ENCODE results near the gene TNK1.

The TNK1 gene

DNA sequence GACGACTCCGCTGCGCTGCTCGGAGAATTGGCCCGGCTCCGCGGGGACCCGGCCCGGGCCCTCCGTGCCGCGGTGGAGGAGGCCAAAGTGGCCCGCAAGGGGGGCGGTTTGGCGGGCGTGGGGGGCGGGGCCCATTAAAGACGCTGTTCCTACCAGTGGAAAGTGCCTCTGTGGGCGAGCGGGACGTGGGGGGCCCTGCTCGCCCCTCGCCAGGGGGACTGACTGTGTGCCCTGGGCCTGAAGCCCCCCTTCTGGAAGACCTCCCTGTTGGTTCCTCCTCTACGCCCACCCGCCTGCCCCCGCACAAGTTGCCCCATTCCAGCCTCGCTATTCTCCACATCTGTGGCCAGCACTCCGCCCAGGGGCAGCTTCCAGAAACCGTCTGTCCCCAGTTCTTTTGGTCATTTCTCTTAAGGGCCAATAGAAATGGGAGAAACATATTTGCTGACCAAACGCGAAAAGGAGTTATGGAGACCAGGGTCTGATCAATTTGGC lies 56.5 kb downstream of the TNK1 start:
- DNase-seq, result no peak

DNA sequence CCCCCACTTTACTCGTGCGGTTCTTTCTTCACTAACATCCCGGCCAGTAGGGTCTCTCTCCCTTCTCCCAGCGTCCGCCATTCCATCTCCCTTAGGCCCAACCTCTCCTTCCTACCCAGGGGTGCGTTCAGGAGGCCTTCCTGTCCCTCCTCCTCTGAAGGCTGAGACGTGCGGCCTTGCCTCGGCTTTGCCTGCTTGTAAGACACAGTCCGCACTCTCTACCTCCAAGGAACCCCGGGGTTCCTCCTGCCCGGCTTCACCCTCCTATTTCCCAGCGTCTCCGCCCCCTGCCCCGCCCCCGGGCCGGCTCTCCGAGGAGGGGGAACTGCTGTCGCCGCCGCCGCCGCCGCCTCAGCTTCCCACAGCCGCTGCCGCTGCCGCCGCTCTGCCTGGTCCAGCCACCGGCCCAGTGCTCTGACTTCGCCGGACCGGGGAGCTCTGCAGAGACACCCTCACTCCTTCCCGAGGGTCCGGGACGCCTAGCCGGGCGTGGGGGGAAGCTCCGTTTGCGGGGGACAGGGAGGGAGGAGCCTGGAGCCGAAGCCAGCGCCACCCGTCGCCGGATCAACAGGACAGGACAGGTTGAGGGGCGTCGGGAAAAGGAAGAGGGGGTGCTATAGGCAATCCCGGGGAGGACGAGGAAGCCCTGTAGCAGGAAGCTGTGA lies 57.2 kb downstream of the TNK1 start:
- DNase-seq, result no peak

GRCh38 chr17:7438656-7439460 lies 58.0 kb downstream of the TNK1 start:
- no peak for DNase-seq

Measured in activated CD4-positive, CD25-positive, alpha-beta regulatory T cell treated with anti-CD3 and anti-CD28 coated beads, Interleukin-2, amount 50 U/mL, for 72 hours (primary cell).